Posterior cingulate gyrus (tissue), 11 donors: ENCODE measurements around the gene CHRM1.
"Not testable (repeated sequence)": the region's sequence is repeated elsewhere in the genome, so short reads cannot be mapped to it uniquely, and the experiment has no call there.

Source experiments
- DNase-seq, 10 donors: peaks; one replicate each; pipeline versions ENCODE4 v3.0.0 to v3.0.0-alpha.2; 2020 to 2021; ENCODE audit warnings: mixed read lengths in 3 of 10
- intact Hi-C: fragments of 100-400 bp; cut with DNase I; formaldehyde crosslinking; loops from one replicate; pipeline ENCODE4 v1.15.1; 2023

Gene CHRM1

GRCh38 chr11:62921201-62921572 is at the start of gene CHRM1:
CHRM1 (minus strand) TSS chr11:62921363; CDS start chr11:62911100, 10,263 bp downstream.
- intact Hi-C loops, result no loop called here
- peak in 8 of 10 donors; percentile 75 to 98 (median 86) for DNase-seq

GRCh38 chr11:62965574-62965973 is 44.4 kb upstream of the CHRM1 start:
- intact Hi-C loops, result no loop called here
- DNase-seq, result no peak

GRCh38 chr11:62962391-62962790 is 41.2 kb upstream of the CHRM1 start:
- intact Hi-C loops, result no loop called here
- DNase-seq, result no peak

GRCh38 chr11:62961017-62961570 is 39.9 kb upstream of the CHRM1 start:
- DNase-seq, result no peak
- intact Hi-C loops, result no loop called here

- intact Hi-C loops, result no loop called here
- DNase-seq, result peak in 1 of 10 donors; percentile 70
These were observed 38.3 kb upstream of the CHRM1 start for GRCh38 chr11:62959422-62959980.

- intact Hi-C loops, result no loop called here
- peak in 3 of 10 donors; percentile 25 to 68 (median 30) for DNase-seq
These were observed 37.6 kb upstream of the CHRM1 start for GRCh38 chr11:62958547-62959421.

- intact Hi-C loops, result no loop called here
- DNase-seq, result no peak
These were observed 36.0 kb upstream of the CHRM1 start for GRCh38 chr11:62957147-62957546.

GRCh38 chr11:62954478-62954877 is 33.3 kb upstream of the CHRM1 start:
- intact Hi-C loops, result no loop called here
- no peak for DNase-seq

- DNase-seq, result no peak
- intact Hi-C loops, result no loop called here
These were observed 32.6 kb upstream of the CHRM1 start for GRCh38 chr11:62953811-62954210.

GRCh38 chr11:62948765-62949320 is 27.7 kb upstream of the CHRM1 start:
- intact Hi-C loops, result no loop called here
- DNase-seq, result peak in 1 of 10 donors; percentile 56

GRCh38 chr11:62945538-62945937 is 24.4 kb upstream of the CHRM1 start:
- DNase-seq, intact Hi-C loops: not testable (repeated sequence)

- DNase-seq, intact Hi-C loops: not testable (repeated sequence)
These were observed 16.4 kb upstream of the CHRM1 start for GRCh38 chr11:62937528-62937927.

- intact Hi-C loops, result no loop called here
These were observed 13.3 kb upstream of the CHRM1 start for GRCh38 chr11:62934496-62934785.

GRCh38 chr11:62933750-62934495 is 12.8 kb upstream of the CHRM1 start:
- peak in 1 of 10 donors; percentile 47 for DNase-seq
- intact Hi-C loops, result no loop called here

More at GRCh38 chr11:62934496-62934785, 13.3 kb upstream of the CHRM1 start:
- DNase-seq, result peak in 1 of 10 donors; percentile 44

GRCh38 chr11:62933285-62933684 is 12.1 kb upstream of the CHRM1 start:
- intact Hi-C loops, result no loop called here
- peak in 1 of 10 donors; percentile 30 for DNase-seq

GRCh38 chr11:62931499-62932278 is 10.5 kb upstream of the CHRM1 start:
- intact Hi-C loops, result no loop called here
- DNase-seq, result peak in 1 of 10 donors; percentile 76

GRCh38 chr11:62930666-62931065 is 9.5 kb upstream of the CHRM1 start:
- intact Hi-C loops, result no loop called here

GRCh38 chr11:62930157-62930556 is 9.0 kb upstream of the CHRM1 start:
- intact Hi-C loops, result no loop called here
- DNase-seq, result peak in 1 of 10 donors; percentile 80

More at GRCh38 chr11:62930666-62931065, 9.5 kb upstream of the CHRM1 start:
- peak in 1 of 10 donors; percentile 15 for DNase-seq

- DNase-seq, result peak in 1 of 10 donors; percentile 43
- intact Hi-C loops, result no loop called here
These were observed 6.8 kb upstream of the CHRM1 start for GRCh38 chr11:62928011-62928410.
